ENCODE data around the gene EPHA6.

GRCh38 chr3:96960661-96961330, 146.4 kb downstream of the EPHA6 start:
- TF ChIP-seq EZH2 (IDR thresholded peaks at IDR 0.05) (no peak), POLR2AphosphoS5 (IDR thresholded peaks at IDR 0.05; ENCODE audit: borderline replicate concordance, low read depth, low read length) (no peak)

Data from SK-N-MC (cell line).